Endothelial cell of hepatic sinusoid (primary cell): Measurements from ENCODE around the gene CLRN2.
"Not testable (repeated sequence)": the region's sequence is repeated elsewhere in the genome, so short reads cannot be mapped to it uniquely, and the experiment has no call there.

Experiments used
- in situ Hi-C: cut with HindIII; loops from 2 replicates; pipeline ENCODE4 v1.10.0; 2017; ENCODE audit warnings: low sequenced_read_pairs

The CLRN2 gene

GRCh38 chr4:17544205-17544604 is 29.2 kb downstream of the CLRN2 start:
- in situ Hi-C loops = no loop called here

GRCh38 chr4:17544831-17545234 is 29.9 kb downstream of the CLRN2 start:
- in situ Hi-C loops = loop anchor here (5.0 kb wide), 1 partner anchor 62 kb away; no protein-coding TSS in a partner anchor

GRCh38 chr4:17545374-17546140 is 30.6 kb downstream of the CLRN2 start:
- in situ Hi-C loops = loop anchor here (5.0 kb wide), 1 partner anchor 62 kb away; no protein-coding TSS in a partner anchor

- in situ Hi-C loops = loop anchor here (5.0 kb wide), 1 partner anchor 61 kb away; no protein-coding TSS in a partner anchor
Observed at GRCh38 chr4:17546222-17546621, 31.3 kb downstream of the CLRN2 start.

- in situ Hi-C loops = loop anchor here (5.0 kb wide), 1 partner anchor 61 kb away; no protein-coding TSS in a partner anchor
Observed at GRCh38 chr4:17546678-17547077, 31.7 kb downstream of the CLRN2 start.

- in situ Hi-C loops = no loop called here
Observed at GRCh38 chr4:17550549-17550948, 35.6 kb downstream of the CLRN2 start.

- in situ Hi-C loops = no loop called here
Observed at GRCh38 chr4:17552427-17552826, 37.5 kb downstream of the CLRN2 start.

GRCh38 chr4:17554568-17554967 is 39.6 kb downstream of the CLRN2 start:
- in situ Hi-C loops = no loop called here

- in situ Hi-C loops = no loop called here
Observed at GRCh38 chr4:17556498-17556897, 41.5 kb downstream of the CLRN2 start.

- in situ Hi-C loops = no loop called here
Observed at GRCh38 chr4:17557880-17558279, 42.9 kb downstream of the CLRN2 start.

GRCh38 chr4:17558941-17559708 is 44.2 kb downstream of the CLRN2 start:
- in situ Hi-C loops = no loop called here

- in situ Hi-C loops = no loop called here
Observed at GRCh38 chr4:17559709-17560048, 44.7 kb downstream of the CLRN2 start.

GRCh38 chr4:17560065-17560673 is 45.2 kb downstream of the CLRN2 start:
- in situ Hi-C loops = no loop called here

- in situ Hi-C loops = no loop called here
Observed at GRCh38 chr4:17561195-17561909, 46.4 kb downstream of the CLRN2 start.

GRCh38 chr4:17562157-17562556 is 47.2 kb downstream of the CLRN2 start:
- in situ Hi-C loops = no loop called here

GRCh38 chr4:17565846-17566245 is 50.9 kb downstream of the CLRN2 start:
- in situ Hi-C loops = no loop called here

GRCh38 chr4:17567271-17567670 is 52.3 kb downstream of the CLRN2 start:
- in situ Hi-C loops = no loop called here

GRCh38 chr4:17574206-17574605 is 59.2 kb downstream of the CLRN2 start:
- in situ Hi-C loops = no loop called here

GRCh38 chr4:17575177-17575576 is 60.2 kb downstream of the CLRN2 start:
- in situ Hi-C loops = not testable (repeated sequence)
